HepG2 (cell line): ENCODE measurements around the gene DPM1. TPM values are rescaled to one million over a fixed set of nuclear protein-coding genes. Genes with fewer than 3 reads are reported as not detected.

ENCODE experiments used
- FOXA3 ChIP-seq: IDR thresholded peaks from 2 replicates; pipeline ENCODE4 v1.6.1; 2016; ENCODE audit warnings: missing genetic modification reagents, missing compliant biosample characterization
- GABPA ChIP-seq, 2 experiments: IDR thresholded peaks; 2 replicates each; pipeline ENCODE4 v1.6.1; 2011 to 2016; ENCODE audit warnings: low read depth in 2 of 2, low read length in 1 of 2, missing biosample characterization in 1 of 2, missing genetic modification characterization in 1 of 2
- HDAC6 ChIP-seq: fragments of 200-600 bp; sonication (generic); IDR thresholded peaks from 2 replicates; pipeline ENCODE4 v1.7.0; 2017; ENCODE audit warnings: mild to moderate bottlenecking, antibody characterized with exemption, low read length, low read depth
- HNRNPLL ChIP-seq: fragments of 200-400 bp; formaldehyde crosslinking; IDR thresholded peaks from 2 replicates; pipeline ENCODE4 v1.6.1; 2017; ENCODE audit warnings: mild to moderate bottlenecking, low read depth, low read length; ENCODE audit not compliant: poor library complexity, severe bottlenecking
- KLF6 ChIP-seq: IDR thresholded peaks from 2 replicates; pipeline ENCODE4 v1.8.0; 2016; ENCODE audit warnings: missing biosample characterization, missing genetic modification reagents
- MYNN ChIP-seq: sonication (generic); formaldehyde crosslinking; IDR thresholded peaks from 2 replicates; pipeline ENCODE4 v1.4.0; 2020; ENCODE audit warnings: mild to moderate bottlenecking, low read depth, missing genetic modification reagents
- NCOA5 ChIP-seq: sonication (generic); formaldehyde crosslinking; IDR thresholded peaks from 2 replicates; pipeline ENCODE4 v1.4.0; 2020; ENCODE audit warnings: missing genetic modification reagents
- PRDM4 ChIP-seq: sonication (generic); formaldehyde crosslinking; IDR thresholded peaks from 2 replicates; pipeline ENCODE4 v1.9.0; 2021; ENCODE audit warnings: missing genetic modification reagents, borderline replicate concordance
- RELA ChIP-seq: sonication (generic); formaldehyde crosslinking; IDR thresholded peaks from 2 replicates; pipeline ENCODE4 v1.4.0; 2020; ENCODE audit warnings: missing genetic modification reagents
- RFXAP ChIP-seq: sonication (generic); formaldehyde crosslinking; IDR thresholded peaks from 2 replicates; pipeline ENCODE4 v1.4.0; 2020; ENCODE audit warnings: missing genetic modification reagents, borderline replicate concordance
- SRF ChIP-seq: IDR thresholded peaks from 2 replicates; pipeline ENCODE4 v1.6.1; 2011; ENCODE audit warnings: mild to moderate bottlenecking, low read depth, low read length, moderate library complexity
- TCF7L2 ChIP-seq: IDR thresholded peaks from 2 replicates; pipeline ENCODE4 v1.6.1; 2011; ENCODE audit warnings: mild to moderate bottlenecking, low read depth, low read length, moderate library complexity
- TOE1 ChIP-seq: sonication (generic); formaldehyde crosslinking; IDR thresholded peaks from 2 replicates; pipeline ENCODE4 v1.4.0; 2020; ENCODE audit warnings: mild to moderate bottlenecking, missing genetic modification reagents
- ZFP36L1 ChIP-seq: sonication (generic); formaldehyde crosslinking; IDR thresholded peaks from 2 replicates; pipeline ENCODE4 v1.8.0; 2022; ENCODE audit warnings: mild to moderate bottlenecking, missing genetic modification reagents, moderate library complexity
- ZNF12 ChIP-seq: sonication (generic); formaldehyde crosslinking; IDR thresholded peaks from 2 replicates; pipeline ENCODE4 v1.5.0; 2020; ENCODE audit warnings: missing genetic modification reagents
- ZNF124 ChIP-seq: sonication (generic); formaldehyde crosslinking; IDR thresholded peaks from 2 replicates; pipeline ENCODE4 v1.4.0; 2020; ENCODE audit warnings: missing genetic modification reagents
- ZNF431 ChIP-seq: sonication (generic); formaldehyde crosslinking; IDR thresholded peaks from 2 replicates; pipeline ENCODE4 v1.9.0; 2022; ENCODE audit warnings: missing genetic modification reagents, low read depth, mild to moderate bottlenecking, borderline replicate concordance
- ZNF530 ChIP-seq: sonication (generic); formaldehyde crosslinking; IDR thresholded peaks from 2 replicates; pipeline ENCODE4 v1.5.0; 2020; ENCODE audit warnings: low read depth, mild to moderate bottlenecking, missing genetic modification reagents
- ZNF547 ChIP-seq: sonication (generic); formaldehyde crosslinking; IDR thresholded peaks from 2 replicates; pipeline ENCODE4 v1.5.1; 2020; ENCODE audit warnings: mild to moderate bottlenecking, missing genetic modification reagents
- ZNF563 ChIP-seq: sonication (generic); formaldehyde crosslinking; IDR thresholded peaks from 2 replicates; pipeline ENCODE4 v1.8.0; 2022; ENCODE audit warnings: mild to moderate bottlenecking, moderate library complexity, missing genetic modification reagents
- ZNF776 ChIP-seq: sonication (generic); formaldehyde crosslinking; IDR thresholded peaks from 2 replicates; pipeline ENCODE4 v1.4.0; 2020; ENCODE audit warnings: mild to moderate bottlenecking, missing genetic modification reagents
- ZNF777 ChIP-seq: sonication (generic); formaldehyde crosslinking; IDR thresholded peaks from 2 replicates; pipeline ENCODE4 v1.4.0; 2020; ENCODE audit warnings: missing genetic modification reagents
- ZNF841 ChIP-seq: sonication (generic); formaldehyde crosslinking; IDR thresholded peaks from 2 replicates; pipeline ENCODE4 v1.8.1; 2023; ENCODE audit warnings: missing genetic modification reagents, borderline replicate concordance
- ZNF883 ChIP-seq: sonication (generic); formaldehyde crosslinking; IDR thresholded peaks from 2 replicates; pipeline ENCODE4 v1.5.1; 2020; ENCODE audit warnings: mild to moderate bottlenecking, missing genetic modification reagents; ENCODE audit errors: not compliant biosample characterization
- ZSCAN9 ChIP-seq: IDR thresholded peaks from 2 replicates; pipeline ENCODE4 v1.6.1; 2016; ENCODE audit warnings: borderline replicate concordance
- ZXDC ChIP-seq: sonication (generic); formaldehyde crosslinking; IDR thresholded peaks from 2 replicates; pipeline ENCODE4 v1.5.0; 2020; ENCODE audit warnings: mild to moderate bottlenecking, missing genetic modification reagents
- polyA plus RNA-seq, 8 experiments: library from polyadenylated mRNA; depleted of rRNA in 3 of 8; stranded (reverse) in 7 of 8; unstranded in 1 of 8; fragments of >200 nt; fragmentation: Illumina TruSeq in 4 of 8; extraction: Trizol in 4 of 8; gene quantifications; 2 replicates each; pipeline versions ENCODE4 v1.2.1 to v1.2.3, GENCODE V29; 2011 to 2016; ENCODE audit warnings: low read depth in 4 of 8, missing spikeins in 1 of 8, mixed read lengths in 1 of 8; ENCODE audit not compliant: insufficient read depth in 1 of 8
- total RNA-seq, 5 experiments: library from RNA; depleted of rRNA; stranded (reverse); fragments of >200 nt; fragmentation: Illumina TruSeq; extraction: Trizol; gene quantifications; 2 replicates each; pipeline ENCODE4 v1.2.3, GENCODE V29; 2016; ENCODE audit warnings: low read depth in 1 of 5

Gene DPM1
- total and polyA plus RNA-seq, 2 of the 13 experiments (the other 11 are each of a cell fraction or from before 2014, with no cell fraction given) = 83.2 to 161 TPM

GRCh38 chr20:50929299-50930138 is 28.8 kb downstream of the DPM1 start (continued):
- TF ChIP-seq PRDM4 (CRISPR knock-in tag) (0 out of 2 replicates have a peak, but pooled peaks have one; percentile 75), ZNF547 (peak; percentile 41; the same call in 1 of the 2 replicates), RELA (CRISPR knock-in tag) (peak; percentile 90; the same call in 1 of the 2 replicates), ZNF563 (CRISPR knock-in tag) (peak; percentile 51; the same call in 1 of the 2 replicates), ZNF883 (CRISPR knock-in tag) (peak; percentile 83), ZFP36L1 (CRISPR knock-in tag) (peak; percentile 68; the same call in 1 of the 2 replicates), ZNF124 (CRISPR knock-in tag) (peak; percentile 58; the same call in 1 of the 2 replicates), ZNF12 (peak; percentile 84), ZNF777 (CRISPR knock-in tag) (no peak), NCOA5 (no peak), MYNN (CRISPR knock-in tag) (0 out of 2 replicates have a peak, but pooled peaks have one; percentile 49), ZNF530 (CRISPR knock-in tag) (no peak), SRF (peak; percentile 53), ZNF841 (no peak), HNRNPLL (no peak), HDAC6 (no peak), ZXDC (CRISPR knock-in tag) (no peak), RFXAP (peak; percentile 58; the same call in 1 of the 2 replicates), ZNF776 (no peak), TCF7L2 (no peak), ZSCAN9 (CRISPR knock-in tag) (peak; percentile 80; the same call in 1 of the 2 replicates), TOE1 (CRISPR knock-in tag) (peak; percentile 96), KLF6 (CRISPR knock-in tag) (peak; percentile 81), FOXA3 (CRISPR knock-in tag) (peak; percentile 82), GABPA (IDR thresholded peaks at IDR 0.05; ENCODE audit: low read depth, low read length) (no peak), GABPA (CRISPR knock-in tag; IDR thresholded peaks at IDR 0.05; ENCODE audit: low read depth) (peak; percentile 86), ZNF431 (CRISPR knock-in tag) (peak; percentile 39; the same call in 1 of the 2 replicates)
